HG03439 (cell line): ENCODE data around the gene PRRT2.
"Not testable (repeated sequence)": the region's sequence is repeated elsewhere in the genome, so short reads cannot be mapped to it uniquely, and the experiment has no call there.

Experiments used
- ATAC-seq: cut with Tn5 transposase; IDR thresholded peaks from one replicate; pipeline ENCODE4 v1.9.1; 2021; ENCODE audit warnings: mild to moderate bottlenecking, moderate library complexity; ENCODE audit not compliant: unreplicated experiment

The PRRT2 gene

GRCh38 chr16:29831490-29831889 is 19.5 kb downstream of the PRRT2 start:
- ATAC-seq, result no peak

- not testable (repeated sequence) for ATAC-seq
Measured at GRCh38 chr16:29833219-29833618, 21.2 kb downstream of the PRRT2 start.

DNA sequence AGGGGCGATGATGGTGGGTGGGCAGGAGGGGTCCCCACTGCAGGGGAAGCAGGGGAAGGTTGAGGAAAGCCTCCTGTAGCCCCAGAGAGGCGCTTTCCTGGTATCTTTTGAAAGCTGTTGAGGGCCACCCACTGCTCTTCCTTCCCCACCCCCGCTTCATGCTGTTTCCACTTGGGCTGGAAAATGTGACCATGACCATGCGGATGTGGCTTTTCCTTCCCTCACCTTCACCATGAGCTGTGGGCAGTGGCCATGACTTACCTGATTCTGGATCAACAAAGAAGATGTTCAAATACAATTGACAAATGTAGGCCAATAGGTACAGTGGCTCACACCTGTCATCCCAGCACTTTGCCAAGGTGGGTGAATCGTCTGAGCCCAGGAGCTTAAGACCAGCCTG is 22.1 kb downstream of the PRRT2 start:
- ATAC-seq, result no peak

GRCh38 chr16:29835926-29836325 is 23.9 kb downstream of the PRRT2 start:
- ATAC-seq, result no peak

DNA sequence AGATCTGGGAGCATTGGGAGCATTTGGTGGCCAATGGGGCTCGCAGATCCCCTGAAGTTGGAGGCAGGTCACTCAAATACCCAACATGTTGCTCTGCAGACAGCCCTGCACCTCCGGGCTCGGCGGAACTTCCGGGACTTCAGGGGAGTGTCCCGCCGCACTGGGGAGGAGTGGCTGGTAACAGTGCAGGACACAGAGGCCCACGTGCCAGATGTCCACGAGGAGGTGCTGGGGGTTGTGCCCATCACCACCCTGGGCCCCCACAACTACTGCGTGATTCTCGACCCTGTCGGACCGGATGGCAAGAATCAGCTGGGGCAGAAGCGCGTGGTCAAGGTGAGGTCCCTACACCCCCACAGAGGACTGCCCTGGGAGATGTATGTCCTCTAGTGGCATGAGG is 24.6 kb downstream of the PRRT2 start:
- no peak for ATAC-seq

- no peak for ATAC-seq
Measured at GRCh38 chr16:29837841-29838240, 25.8 kb downstream of the PRRT2 start.

- no peak for ATAC-seq
Measured at GRCh38 chr16:29839822-29840221, 27.8 kb downstream of the PRRT2 start.

- no peak for ATAC-seq
Measured at GRCh38 chr16:29840240-29840639, 28.2 kb downstream of the PRRT2 start.

DNA sequence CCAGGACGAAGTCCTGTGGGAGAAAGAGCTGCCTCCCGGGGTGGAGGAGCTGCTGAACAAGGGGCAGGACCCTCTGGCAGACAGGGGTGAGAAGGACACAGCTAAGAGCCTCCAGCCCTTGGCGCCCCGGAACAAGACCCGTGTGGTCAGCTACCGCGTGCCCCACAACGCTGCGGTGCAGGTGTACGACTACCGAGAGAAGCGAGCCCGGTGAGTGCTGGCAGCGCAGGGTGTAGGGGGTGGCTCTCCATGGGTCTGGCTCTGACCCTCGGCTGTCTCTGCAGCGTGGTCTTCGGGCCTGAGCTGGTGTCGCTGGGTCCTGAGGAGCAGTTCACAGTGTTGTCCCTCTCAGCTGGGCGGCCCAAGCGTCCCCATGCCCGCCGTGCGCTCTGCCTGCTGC is 29.6 kb downstream of the PRRT2 start:
- no peak for ATAC-seq

DNA sequence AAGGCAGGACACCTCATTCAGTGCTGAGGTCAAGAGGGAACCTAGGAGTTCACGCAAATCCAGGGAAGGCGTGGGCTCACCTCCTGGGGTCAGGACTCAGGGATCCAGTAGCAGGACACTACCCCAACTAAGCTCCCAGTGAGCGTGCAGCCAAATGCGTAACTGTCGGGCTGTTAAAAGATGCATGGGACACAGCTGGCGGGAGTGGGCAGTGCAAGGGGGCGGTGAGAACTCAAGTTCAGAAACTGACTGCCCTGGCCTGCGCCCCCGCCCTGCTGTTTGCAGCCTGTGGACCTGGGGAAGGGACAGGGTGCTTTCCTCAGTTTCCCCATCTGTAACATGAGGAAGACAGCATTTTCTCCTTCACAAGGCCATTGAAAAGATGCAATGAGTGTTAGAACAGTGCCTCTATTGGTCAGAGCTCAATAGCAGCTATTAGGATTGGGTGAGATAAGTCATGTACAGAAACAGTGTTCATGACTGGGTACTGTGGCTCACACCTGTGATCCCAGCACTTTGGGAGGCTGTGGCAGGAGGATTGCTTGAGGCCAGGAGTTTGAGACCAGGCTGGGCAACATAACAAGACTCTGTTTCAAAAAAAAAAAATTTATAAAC is 30.8 kb downstream of the PRRT2 start:
- ATAC-seq, result no peak

DNA sequence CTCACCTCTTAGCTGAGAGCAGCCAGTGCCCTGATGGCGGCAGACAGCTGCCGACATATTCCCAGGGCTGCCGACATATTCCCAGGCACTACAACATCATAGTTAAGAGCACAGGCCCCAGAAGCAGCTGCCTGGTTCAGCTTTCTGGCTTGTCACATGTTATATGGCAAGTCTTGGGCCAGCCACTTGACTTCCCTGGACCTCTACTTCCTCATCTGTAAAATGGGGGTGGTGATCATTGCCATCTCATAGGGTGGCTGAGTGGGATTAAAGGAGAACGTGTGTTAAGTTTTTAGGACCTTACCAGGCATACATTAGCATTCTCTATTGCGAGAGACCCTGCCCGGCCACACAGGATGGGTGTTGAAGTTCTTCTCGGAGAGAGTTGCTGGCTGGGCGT is 31.9 kb downstream of the PRRT2 start:
- no peak for ATAC-seq

DNA sequence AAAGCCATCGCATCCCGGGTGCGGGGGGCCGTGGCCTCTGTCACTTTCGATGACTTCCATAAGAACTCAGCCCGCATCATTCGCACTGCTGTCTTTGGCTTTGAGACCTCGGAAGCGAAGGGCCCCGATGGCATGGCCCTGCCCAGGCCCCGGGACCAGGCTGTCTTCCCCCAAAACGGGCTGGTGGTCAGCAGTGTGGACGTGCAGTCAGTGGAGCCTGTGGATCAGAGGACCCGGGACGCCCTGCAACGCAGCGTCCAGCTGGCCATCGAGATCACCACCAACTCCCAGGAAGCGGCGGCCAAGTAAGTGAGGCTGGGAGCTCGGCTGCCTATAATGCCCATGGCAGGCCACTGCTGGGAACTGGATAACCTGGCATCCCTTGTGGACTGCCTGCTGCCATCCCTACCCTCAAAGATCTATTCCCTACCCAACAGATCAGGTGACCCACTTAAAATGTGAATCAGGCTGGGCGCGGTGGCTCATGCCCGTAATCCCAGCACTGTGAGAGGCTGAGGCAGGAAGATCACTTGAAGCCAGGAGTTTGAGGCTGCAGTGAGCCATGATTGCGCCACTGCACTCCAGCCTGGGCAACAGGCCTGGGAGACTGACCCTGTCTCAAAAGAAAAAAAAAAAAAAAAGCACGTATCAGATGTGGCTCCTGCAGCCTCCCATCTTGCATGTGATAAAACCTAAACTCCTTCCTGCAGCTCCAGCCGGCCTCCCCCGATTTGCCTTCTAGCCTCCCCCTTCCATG is 32.8 kb downstream of the PRRT2 start:
- no peak for ATAC-seq

DNA sequence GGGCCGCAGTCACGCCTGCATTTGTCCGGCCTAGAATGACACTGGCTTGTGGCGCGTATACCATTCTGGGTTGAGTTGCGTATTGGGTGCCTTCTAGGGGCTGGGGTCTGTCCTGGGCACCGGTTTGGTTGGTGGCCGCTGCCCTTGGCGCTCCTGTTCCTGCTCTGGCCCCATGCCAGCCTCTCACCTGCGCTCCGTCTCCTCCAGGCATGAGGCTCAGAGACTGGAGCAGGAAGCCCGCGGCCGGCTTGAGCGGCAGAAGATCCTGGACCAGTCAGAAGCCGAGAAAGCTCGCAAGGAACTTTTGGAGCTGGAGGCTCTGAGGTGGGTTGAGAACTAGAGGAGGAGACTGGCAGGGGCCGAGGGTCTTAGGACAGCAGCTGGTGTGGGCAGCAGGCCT is 33.7 kb downstream of the PRRT2 start:
- no peak for ATAC-seq

DNA sequence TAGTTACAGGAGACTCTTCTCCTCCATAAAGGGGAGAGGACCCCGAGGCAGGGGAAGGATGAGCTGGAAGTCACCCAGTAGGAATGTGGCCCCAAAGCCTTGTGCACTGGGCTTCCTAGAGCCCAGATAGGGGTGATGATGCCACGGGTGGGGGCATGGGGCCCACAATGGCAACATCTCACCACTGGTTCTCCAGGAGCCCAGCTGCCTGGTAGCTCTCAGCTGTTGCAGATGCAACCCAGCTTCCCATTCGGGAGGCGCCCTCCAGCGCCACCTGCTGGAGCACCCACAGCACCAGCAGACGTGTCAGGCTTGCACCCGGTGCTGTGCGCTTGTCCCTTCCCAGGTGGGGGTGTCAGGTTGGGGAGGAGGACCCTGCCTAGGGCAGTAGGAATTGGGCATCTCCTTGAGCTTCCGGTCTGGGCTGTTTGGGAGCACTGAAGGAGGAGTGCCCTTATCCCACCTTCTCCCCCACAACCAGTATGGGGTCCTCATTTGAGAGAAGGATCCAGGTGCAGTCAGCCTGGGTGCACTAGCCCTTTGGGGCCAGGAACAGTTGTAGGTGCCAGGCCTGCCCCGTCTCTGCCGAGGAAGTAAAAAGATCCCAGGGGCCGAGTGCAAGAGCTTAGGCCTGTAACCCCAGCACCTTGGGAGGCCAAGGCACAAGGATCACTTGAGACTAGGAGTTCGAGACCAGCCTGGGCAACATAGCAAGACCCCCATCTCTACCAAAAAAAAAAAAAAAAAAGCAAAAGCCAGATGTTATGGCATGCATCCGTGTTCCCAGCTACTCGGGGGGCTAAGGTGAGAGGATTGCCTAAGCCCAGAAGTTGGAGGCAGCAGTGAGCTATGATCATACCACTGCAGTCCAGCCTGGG is 36.7 kb downstream of the PRRT2 start:
- ATAC-seq, result peak; percentile 76

- ATAC-seq, result no peak
Measured at GRCh38 chr16:29849505-29849904, 37.5 kb downstream of the PRRT2 start.

GRCh38 chr16:29850998-29851397 is 39.0 kb downstream of the PRRT2 start:
- no peak for ATAC-seq

DNA sequence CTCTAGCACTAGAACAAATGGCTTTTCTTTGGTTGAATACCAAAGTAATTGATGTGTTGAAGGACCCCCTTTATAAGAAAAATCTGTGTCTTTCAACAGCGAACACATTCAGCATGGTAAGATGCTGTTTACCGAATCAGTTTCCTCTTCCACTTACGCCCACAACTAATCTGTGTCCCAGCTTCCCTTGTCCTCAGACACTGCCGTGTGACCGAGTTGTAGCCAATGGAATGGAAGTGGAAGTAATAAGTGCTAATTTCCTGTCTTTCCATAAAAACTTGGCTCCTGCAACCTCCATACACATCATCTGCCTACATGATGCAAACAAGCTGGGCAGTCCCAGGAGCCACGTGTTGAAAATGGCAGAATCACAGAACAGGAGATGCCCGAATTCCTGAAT is 40.7 kb downstream of the PRRT2 start:
- ATAC-seq, result no peak

GRCh38 chr16:29854520-29855100 is 42.6 kb downstream of the PRRT2 start:
- no peak for ATAC-seq

- ATAC-seq, result no peak
Measured at GRCh38 chr16:29857133-29857760, 45.3 kb downstream of the PRRT2 start.

- no peak for ATAC-seq
Measured at GRCh38 chr16:29858149-29858849, 46.3 kb downstream of the PRRT2 start.
